ENCODE results near the gene CDYL2.
"Not testable (repeated sequence)": the region's sequence is repeated elsewhere in the genome, so short reads cannot be mapped to it uniquely, and the experiment has no call there.

CDYL2 gene, protein sequence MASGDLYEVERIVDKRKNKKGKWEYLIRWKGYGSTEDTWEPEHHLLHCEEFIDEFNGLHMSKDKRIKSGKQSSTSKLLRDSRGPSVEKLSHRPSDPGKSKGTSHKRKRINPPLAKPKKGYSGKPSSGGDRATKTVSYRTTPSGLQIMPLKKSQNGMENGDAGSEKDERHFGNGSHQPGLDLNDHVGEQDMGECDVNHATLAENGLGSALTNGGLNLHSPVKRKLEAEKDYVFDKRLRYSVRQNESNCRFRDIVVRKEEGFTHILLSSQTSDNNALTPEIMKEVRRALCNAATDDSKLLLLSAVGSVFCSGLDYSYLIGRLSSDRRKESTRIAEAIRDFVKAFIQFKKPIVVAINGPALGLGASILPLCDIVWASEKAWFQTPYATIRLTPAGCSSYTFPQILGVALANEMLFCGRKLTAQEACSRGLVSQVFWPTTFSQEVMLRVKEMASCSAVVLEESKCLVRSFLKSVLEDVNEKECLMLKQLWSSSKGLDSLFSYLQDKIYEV

DNA sequence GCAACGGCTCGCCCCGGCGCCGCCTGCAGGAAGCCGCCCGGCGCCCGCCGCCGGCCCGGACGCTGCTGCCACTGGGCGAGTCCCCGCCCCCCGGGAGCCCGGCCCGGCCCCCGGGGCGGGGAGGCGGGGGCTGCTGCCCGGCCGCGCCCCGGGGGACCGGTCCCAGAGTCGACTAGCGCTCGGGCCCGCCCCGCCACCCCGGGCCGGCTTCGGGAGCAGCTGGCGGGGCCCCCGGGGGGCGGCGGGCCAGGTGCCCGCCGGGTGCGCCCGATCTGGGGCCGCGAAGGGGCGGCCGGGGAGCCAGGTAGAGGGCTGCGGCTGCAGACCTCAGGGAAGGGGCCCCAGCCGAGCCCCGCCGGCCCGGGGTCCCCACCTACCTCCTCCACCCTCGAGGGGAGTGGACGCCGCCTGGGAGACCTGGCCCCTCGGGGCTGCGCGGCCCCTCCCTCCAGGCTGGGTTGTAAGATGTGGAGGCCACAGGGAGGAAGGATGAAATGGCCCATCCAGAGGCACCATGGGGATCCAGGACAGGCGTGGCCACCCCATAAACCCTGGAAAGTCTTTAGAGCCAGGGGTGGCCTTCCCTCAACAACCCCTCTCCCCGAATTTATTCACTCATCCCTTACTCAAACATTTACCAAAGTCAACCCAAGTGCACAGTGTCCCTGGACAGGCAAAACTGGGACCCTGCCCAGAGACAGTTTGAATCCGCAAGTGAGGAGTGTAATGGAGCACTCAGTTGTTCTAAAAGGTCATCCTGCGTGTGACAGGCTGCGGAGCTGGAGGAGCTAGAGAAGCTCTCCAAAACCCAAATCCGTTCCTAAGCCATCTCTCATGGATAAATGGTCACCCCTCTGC lies at the start of gene CDYL2:
CDYL2 (minus strand) TSS at position 73 of the 858 bp plus-strand sequence. CDS start 425 bp downstream, outside the sequence.
- DNase-seq (ENCODE audit: low spot score) = peak; percentile 72

DNA sequence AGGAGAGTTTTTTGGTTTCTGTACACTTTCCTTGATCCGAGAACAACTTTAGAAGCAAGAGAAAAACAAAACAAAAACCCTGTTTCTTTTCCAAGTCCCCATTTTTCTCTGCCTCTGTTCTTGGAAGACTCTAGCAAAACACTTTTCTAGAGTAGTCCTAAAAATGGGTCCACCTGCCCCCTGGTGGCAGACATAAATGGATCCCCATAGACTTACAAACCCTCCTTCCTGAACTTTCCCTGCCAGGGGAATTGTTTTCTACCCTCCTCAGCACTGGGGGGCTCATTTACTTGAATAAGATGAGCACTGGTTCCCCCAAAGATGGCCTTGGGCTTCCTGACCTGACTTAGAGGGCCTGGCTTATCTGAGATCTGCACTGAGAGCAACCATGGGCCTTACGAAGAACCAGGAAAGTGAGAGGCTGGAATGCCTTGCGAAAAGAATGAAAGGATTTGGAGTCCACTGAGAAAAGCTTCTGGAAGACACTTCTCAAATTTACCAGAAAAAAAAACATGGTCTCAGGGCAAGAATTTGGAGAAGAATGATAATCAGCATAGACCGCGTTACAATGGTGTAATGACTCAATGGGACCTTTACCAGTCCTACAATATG lies 48.0 kb upstream of the CDYL2 start:
- peak; percentile 15 for DNase-seq (ENCODE audit: low spot score)

DNA sequence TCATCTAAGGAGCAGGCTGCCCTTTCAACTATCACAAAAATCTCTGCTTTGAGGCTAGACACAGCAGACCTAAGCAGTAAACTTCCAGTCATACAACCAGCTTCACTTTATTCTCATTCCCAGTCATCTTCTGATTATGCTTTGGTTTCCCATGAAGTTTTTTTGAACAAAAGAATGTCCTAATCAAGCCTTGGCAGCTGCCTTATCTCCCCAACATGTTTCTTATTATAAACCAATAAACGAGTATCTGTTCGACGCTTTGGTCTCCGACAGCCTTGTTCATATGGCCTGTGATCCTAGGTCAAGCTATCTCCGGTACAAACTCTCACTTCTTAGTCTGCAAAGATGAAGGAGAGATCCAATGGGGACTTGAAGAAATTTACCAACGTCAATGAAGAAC lies 47.4 kb upstream of the CDYL2 start:
- no peak for DNase-seq (ENCODE audit: low spot score)

DNA sequence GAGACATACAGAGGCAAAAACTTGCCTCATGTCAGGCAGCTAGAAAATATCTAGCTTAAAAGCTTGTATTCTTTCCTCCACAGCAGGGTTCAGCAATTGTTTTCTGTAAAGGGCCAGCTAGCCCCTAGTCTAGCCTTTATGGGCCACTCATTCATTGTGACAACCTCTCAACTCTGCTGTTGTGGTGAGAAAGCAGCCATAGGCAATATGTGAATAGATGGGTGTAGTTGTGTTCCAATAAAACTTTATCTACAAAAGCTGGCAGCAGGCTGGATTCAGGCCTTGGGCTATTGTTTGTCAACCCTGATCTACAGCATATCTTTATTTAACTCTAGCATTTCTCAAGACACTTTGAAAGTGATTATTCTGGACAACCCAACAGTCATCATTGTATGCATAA lies 46.4 kb upstream of the CDYL2 start:
- no peak for DNase-seq (ENCODE audit: low spot score)

DNA sequence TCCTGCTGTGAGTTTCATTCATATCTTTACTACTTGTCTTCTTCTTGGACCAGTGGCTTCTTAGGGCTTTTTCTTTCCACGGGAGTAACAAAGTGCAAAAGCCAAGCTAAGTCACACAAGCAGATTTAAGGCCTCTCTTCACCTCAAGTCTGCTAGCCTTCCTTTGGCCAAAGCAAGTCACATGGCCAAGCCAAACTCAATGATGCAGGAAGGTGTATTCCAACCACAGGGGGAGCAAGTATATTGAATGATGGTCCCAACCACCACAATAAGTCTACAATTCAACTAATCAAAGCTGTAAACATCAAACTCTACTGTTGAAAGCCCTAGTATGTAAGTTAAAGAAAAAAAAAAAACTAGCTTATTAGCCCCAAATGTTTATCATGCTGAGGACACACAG lies 44.5 kb upstream of the CDYL2 start:
- DNase-seq (ENCODE audit: low spot score) = no peak

DNA sequence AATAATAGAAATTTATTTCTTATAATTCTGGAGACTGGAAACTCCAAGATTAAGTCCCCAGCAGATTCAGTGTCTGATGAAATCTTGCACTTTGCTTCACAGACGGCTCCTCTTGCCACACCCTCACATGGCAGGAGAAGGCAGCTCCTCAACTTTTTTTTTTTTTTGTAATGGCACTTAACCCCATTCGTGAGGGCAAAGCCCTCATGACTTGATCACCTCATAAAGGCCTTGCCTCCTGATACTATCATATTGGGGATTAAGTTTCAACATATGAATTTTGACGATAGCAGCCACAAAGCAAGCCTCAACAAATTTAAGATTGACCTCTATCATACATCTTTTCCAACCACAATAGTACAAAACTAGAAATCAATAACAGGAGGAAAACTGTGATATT lies 42.3 kb upstream of the CDYL2 start:
- peak; percentile 63 for DNase-seq (ENCODE audit: low spot score)

DNA sequence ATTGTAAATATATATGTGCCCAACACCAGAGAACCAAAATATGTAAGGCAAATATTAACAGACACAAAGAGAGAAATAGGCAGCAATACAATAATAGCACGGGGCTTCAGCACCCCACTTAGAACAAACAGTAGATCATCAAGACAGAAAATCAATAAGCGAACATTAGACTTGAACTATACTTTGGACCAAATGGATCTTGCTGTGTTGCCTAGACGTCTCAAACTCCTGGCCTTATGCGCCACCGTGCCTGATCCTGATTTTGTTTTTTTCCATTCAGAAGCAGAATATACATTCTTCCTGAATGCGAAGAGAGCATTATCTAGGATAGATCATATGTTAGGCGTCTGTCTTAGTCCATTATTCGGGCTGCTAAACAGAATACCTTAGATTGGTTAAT lies 41.9 kb upstream of the CDYL2 start:
- DNase-seq (ENCODE audit: low spot score) = no peak

DNA sequence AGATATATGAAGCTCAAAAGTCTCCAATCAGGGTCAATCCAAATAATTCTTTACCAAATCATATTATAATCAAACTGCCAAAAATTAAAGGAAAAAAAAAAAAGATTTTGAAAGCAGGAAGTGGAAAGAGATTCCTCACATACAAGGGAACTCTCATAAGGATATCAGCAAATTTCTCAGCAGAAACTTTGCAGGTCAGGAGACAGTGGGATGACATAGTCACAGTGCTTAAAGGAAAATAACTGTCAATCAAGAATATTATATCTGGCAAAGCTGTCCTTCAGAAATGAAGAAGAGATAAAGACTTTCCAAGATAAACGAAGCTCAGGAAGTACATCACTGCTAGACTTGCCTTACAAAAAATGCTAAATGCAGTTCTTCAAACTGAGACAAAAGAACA lies 40.0 kb upstream of the CDYL2 start:
- DNase-seq (ENCODE audit: low spot score) = no peak

DNA sequence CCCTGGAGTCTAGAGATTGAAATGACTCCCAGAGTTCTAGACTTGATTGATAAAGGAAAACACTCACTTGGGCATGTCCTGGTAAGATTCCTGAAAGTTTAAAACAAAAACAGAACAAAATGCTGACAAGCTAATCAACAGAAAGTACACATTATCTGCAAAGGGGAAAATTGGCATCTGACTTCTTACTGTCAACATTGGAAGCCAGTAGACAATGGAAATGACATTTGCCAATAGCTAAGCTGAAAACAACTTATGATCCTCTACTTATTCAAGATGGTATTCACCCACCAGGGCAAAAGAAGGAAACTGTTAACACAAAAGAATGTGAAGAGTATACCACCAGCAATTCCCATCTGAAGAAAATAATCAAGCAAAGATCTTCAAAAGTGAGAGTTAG lies 36.8 kb upstream of the CDYL2 start:
- no peak for DNase-seq (ENCODE audit: low spot score)

DNA sequence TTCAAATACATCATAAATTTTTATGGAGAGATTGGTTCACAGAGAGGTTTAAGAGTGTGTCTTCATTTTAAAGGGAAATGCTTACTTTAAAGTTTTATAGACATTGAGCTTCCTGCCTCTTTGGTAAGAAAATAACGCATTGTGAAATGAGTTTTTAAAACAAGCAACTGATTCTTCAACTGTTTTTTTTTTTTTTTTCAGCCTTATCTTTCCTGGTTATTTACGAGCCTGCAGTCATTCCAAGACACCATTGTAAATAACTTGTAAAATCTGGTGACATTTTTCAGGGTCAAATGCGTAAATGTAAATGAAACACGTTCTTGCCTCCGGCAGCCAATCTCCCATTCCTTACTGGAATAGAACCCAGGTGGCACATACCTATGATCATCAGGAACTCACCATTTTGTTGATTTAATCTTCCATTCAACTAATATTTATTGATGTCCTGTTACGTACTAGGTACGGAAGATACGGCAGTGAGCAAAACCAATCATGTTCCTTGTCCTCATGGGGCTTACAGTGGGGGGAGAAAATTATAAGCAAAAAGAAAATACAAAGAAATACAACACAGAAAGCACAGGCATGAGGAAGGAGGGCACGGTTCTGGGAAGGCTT lies 33.2 kb upstream of the CDYL2 start:
- DNase-seq (ENCODE audit: low spot score) = peak; percentile 77

DNA sequence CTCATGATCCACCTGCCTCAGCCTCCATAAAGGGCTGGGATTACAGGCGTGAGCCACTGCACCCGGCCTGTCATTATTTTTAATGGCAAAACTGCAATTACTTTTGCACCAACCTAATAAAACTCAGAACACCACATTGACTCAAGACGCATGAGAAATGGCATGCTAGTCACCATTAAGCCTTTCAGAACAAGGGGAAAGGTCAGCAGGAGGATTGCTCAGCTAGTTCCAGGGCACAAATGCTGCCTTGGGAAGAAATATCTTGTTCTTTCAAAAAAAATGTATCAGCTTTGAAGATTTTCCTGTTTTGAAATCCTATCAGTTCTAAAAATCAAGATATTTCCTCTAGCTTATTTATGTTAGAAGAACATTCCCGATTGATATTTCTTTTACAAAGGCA lies 32.4 kb upstream of the CDYL2 start:
- peak; percentile 57 for DNase-seq (ENCODE audit: low spot score)

DNA sequence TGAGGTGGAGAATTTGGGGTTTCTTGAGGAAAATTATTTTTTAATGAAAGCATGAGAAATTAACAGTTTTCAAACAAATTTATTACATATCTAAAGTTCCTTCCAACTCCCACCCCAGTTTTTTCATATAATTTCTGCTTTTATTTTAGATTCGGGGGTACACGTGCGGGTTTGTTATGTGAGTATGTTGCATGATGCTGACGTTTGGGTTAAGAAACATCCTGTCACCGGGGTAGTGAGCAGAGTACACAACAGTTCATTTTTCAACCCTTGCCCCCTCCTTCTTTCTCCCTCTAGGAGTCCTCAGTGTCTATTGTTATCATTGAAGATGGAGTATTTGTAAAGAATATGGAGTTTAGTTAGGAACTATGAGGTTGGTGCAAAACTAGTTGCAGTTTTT lies 31.8 kb upstream of the CDYL2 start:
- no peak for DNase-seq (ENCODE audit: low spot score)

DNA sequence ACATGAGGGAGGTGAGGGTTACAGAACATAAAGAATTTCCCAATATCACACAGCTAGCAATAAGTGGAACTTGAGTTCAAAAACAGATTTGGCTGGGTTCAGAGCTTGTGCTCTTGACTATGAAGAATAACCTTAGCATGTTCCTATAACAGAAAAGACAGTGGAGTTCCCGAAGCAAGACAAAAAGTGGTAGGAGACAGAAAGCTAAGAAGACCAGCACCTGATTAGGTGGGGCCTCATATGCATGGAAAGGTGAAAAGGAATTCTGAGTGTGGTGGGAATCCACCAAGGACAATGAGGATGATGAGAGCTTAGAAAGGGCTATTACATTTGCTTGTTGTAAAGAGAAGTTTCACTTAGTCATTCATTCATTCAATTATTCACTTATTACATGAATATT lies 26.6 kb upstream of the CDYL2 start:
- DNase-seq (ENCODE audit: low spot score) = no peak

DNA sequence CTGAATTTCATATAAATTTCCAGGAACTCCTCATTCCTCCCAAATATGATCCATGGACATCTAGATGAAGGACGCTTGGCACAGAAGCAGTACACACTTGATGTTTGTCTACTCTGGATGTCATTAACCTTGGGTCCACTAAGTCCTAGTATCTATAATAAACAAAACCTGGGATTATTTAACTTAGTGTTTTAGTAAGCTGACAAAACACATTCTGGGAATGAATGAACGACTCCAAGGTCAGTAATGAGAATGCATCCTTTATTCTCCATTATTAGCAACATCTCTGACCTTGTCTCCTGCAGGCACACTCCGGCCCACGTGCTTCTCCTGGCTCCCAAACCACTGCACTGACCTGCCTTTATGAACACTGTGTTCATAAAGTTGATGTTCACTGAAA lies 24.1 kb upstream of the CDYL2 start:
- no peak for DNase-seq (ENCODE audit: low spot score)

DNA sequence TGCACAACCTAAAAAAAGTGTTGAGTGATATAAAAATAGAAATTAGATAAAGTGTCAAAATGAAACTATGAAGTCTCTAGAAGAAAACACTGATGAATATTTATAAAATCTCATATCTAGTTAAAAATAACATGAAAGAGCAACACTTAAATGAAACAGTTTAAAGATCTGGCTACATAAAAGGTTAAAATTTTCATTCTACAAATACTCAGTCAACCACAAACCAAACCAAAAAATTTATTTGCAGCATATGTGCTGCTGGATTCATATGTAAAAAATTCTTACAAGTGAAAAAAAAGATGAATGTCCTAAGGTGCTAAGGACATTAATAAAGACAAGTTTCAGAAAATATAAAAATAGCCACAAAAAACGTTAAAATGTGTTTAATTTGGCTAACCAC lies 22.6 kb upstream of the CDYL2 start:
- DNase-seq (ENCODE audit: low spot score) = no peak

DNA sequence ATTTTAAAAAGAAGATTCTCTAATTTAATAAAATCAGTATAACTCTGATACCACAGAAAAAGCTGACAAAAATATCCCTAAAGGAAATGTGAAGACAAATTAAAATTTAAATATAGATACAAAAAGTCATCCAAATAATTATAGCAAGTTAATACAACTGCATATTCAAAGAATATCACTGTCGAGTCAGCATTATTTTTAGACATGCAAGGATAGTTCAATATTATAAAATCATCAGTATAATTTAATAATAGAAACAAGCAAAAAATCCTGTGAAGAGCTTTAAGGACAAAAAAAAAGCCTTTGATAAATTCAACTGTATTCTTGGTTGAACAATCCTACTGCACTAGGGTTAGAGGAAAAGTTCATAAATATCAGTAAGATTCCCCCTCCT lies 21.0 kb upstream of the CDYL2 start:
- no peak for DNase-seq (ENCODE audit: low spot score)

DNA sequence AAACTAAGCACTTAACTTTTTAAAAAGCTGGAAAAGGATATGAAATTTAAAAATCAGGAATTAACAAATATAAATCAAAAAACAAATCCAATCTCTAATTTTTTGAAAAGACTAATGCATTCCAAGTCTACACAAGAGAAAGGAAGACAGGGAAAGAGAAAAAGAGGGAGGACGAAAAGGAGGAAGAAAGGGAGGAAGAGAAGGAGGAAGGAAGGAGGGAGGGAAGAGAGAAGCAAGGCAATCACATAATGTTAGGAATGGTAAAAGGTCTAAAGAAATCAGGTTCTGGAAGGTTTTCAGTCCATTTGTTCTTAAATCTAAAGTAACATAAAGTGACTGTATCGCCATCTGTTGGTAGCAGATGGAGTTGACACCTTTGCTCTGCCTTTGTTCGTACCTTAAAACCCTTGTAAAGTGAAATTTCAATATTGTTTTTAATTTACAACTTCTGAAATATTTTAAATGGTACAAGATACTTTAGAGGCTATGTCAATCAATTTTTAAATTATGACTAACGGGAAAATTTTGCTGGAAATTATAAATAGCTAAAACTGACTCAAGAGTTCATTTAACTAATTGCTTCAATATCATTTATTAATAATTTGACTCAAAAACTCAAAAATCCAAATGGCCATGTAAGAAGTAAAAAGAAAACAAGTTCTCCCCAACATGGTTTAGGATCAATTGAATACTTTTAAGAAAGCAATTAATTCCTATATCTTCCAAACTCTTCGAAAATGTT lies 20.4 kb upstream of the CDYL2 start:
- peak; percentile 68 for DNase-seq (ENCODE audit: low spot score)

DNA sequence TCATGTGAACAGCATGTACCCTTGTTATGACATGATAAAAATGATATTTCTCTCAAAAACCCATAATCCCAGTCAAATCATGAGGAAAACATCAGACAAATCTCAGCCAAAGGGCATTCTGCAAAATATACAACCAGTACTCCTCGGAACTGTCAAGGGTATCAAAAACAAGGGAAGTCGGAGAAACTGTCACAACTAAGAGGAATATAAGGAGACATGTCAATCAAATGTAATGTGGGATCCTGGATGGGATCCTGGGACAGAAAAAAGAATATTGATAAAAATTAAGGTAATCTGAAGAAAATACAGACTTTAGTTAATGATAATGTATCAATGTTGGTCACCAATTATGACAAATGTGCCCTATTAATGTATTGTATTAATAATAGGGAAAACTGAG lies 15.6 kb upstream of the CDYL2 start:
- DNase-seq (ENCODE audit: low spot score) = no peak

DNA sequence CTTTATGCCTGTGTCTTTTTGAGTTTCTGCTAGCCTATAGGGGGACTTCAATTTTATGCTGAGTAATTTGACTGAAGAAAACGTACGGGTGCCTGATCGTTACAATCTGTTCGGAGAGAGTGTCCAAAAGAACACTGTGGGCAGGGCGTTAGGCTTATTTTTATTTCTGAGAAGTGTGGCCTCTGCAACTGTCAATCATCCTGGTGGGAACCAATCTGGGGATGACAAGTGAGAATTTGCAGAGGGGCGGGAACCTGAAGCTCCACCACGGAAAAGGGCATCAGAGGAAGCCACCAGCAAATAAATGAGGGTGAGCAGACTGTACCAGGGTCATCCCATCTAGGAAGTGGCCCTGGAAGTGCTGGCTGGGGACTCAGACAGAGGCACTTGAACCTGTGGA lies 12.0 kb upstream of the CDYL2 start:
- DNase-seq (ENCODE audit: low spot score) = no peak

DNA sequence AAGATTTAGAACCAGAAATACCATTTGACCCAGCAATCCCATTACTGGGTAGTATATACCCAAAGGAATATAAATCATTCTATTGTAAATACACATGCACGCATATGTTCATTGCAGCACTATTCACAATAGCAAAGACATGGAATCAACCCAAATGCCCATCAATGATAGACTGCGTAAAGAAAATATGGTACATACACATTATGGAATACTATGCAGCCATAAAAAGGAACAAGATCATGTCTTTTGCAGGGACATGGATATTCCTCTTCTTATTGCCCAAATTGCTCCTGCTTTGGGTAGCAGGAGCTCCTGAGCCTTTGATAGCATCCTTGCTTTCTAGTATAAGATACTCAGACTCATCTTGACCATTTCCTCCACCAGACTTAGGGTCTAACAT lies 10.9 kb upstream of the CDYL2 start:
- not testable (repeated sequence) for DNase-seq (ENCODE audit: low spot score)

DNA sequence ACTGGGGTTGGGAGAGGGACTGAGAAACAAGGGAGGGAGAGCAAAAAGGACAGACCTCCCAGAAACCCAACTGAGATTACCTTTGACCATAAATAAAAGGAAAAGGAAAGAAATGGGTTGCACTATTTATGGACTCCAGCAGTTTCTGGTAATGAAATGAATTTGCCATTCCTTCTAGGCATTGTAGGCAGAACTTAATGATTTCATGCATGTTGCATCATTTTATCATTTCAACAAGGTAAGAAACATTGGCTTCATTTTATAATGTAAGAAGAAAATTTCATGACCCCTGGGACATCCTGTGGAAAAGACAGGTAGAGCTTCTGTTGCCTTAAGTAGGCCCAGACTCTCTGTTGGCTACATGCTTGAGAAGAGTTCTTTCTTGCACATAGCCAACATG lies 8.2 kb upstream of the CDYL2 start:
- DNase-seq (ENCODE audit: low spot score) = no peak

DNA sequence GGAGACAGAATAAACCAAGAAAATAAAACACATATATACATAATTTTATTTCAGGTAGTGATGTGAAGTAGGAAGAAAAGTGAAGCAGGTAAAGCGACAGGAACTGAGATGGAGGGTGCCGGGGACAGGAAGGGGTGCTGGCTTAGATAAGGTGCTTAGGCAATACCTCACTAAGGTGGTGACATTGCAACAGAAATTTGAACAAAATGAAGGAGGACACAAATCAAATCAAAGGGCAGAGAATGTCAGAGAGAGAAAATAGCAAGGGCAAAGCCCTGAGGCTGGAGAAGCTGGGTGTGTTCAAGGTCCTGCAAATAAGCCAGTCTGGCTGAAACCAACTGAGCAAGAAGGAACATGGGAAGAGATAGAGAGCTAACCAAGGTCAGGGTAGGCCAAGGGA lies 5.0 kb upstream of the CDYL2 start:
- no peak for DNase-seq (ENCODE audit: low spot score)
